Liver (tissue), 2 donors: ENCODE data around the gene GALNT10.

Experiments used
- CTCF ChIP-seq: fragments of 150-350 bp; IDR thresholded peaks from 2 replicates; pipeline ENCODE4 v1.5.1; 2017; ENCODE audit warnings: improper control_type of control experiment, low read depth, low read length; ENCODE audit not compliant: missing input control
- TF ChIP-seq, protein P1 (sequence below): IDR thresholded peaks from 2 replicates; pipeline ENCODE4 v1.6.1; 2016; ENCODE audit warnings: antibody characterized with exemption, mild to moderate bottlenecking
- donor health status: healthy.

GRCh38 chr5:154440540-154440939, 250.0 kb downstream of the GALNT10 start:
- TF ChIP-seq CTCF, result no peak
- TF ChIP-seq, protein P1, sequence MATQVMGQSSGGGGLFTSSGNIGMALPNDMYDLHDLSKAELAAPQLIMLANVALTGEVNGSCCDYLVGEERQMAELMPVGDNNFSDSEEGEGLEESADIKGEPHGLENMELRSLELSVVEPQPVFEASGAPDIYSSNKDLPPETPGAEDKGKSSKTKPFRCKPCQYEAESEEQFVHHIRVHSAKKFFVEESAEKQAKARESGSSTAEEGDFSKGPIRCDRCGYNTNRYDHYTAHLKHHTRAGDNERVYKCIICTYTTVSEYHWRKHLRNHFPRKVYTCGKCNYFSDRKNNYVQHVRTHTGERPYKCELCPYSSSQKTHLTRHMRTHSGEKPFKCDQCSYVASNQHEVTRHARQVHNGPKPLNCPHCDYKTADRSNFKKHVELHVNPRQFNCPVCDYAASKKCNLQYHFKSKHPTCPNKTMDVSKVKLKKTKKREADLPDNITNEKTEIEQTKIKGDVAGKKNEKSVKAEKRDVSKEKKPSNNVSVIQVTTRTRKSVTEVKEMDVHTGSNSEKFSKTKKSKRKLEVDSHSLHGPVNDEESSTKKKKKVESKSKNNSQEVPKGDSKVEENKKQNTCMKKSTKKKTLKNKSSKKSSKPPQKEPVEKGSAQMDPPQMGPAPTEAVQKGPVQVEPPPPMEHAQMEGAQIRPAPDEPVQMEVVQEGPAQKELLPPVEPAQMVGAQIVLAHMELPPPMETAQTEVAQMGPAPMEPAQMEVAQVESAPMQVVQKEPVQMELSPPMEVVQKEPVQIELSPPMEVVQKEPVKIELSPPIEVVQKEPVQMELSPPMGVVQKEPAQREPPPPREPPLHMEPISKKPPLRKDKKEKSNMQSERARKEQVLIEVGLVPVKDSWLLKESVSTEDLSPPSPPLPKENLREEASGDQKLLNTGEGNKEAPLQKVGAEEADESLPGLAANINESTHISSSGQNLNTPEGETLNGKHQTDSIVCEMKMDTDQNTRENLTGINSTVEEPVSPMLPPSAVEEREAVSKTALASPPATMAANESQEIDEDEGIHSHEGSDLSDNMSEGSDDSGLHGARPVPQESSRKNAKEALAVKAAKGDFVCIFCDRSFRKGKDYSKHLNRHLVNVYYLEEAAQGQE, result no peak
